ENCODE measurements around the gene ATP23. TPM values are rescaled to one million over a fixed set of nuclear protein-coding genes. Genes with fewer than 3 reads are reported as not detected.
A peak's percentile ranks its signal among the peaks of the same experiment; 100 is the strongest.

The ATP23 gene
- total RNA-seq, 2 donors from 2014 or later: 10.4 to 11.3 TPM

GRCh38 chr12:57954768-57955167, 13.4 kb downstream of the ATP23 start:
- H3K9me3 ChIP-seq (ENCODE audit: control insufficient read depth, low read length): peaks cover 34% of the 10 kb centered on the region
- H3K4me1 ChIP-seq (ENCODE audit: control insufficient read depth, insufficient read depth, low read length): no peaks in the 10 kb centered on the region
- no peaks in the 10 kb centered on the region for H3K4me1 Mint-ChIP-seq
- H3K9me3 Mint-ChIP-seq: peaks cover 31% of the 10 kb centered on the region
- DNase-seq: no peak
- no peak overlapping the region for H3K9ac ChIP-seq (ENCODE audit: extremely low read depth, low read length, poor library complexity, severe bottlenecking)
- H3K36me3 Mint-ChIP-seq (ENCODE audit: low read depth): peaks cover 71% of the 10 kb centered on the region
- 100% methylated on average over 1 of the region's 1 CpG; no CpG with 5 or more reads in 1 of the 2 experiments for WGBS, 2 experiments (ENCODE audit: insufficient coverage in 1 of 2, insufficient read length in 1 of 2)
- H3K4me3 Mint-ChIP-seq: no peak overlapping the region
- H3K27me3 ChIP-seq (ENCODE audit: control insufficient read depth, insufficient read depth, low read length, poor library complexity, severe bottlenecking): no peaks in the 10 kb centered on the region
- no peak for TF ChIP-seq CTCF (conservative IDR thresholded peaks at IDR 0.05)
- no peaks in the 10 kb centered on the region for H3K27me3 Mint-ChIP-seq (ENCODE audit: insufficient read depth)
- H3K4me3 ChIP-seq (ENCODE audit: low read length): no peak overlapping the region
- no peak overlapping the region for H3K27ac Mint-ChIP-seq
- peaks cover 65% of the 10 kb centered on the region for H3K36me3 ChIP-seq (ENCODE audit: control insufficient read depth, insufficient read depth, low read length)
- H3K27ac ChIP-seq (ENCODE audit: low read depth, low read length): no peak overlapping the region

- H3K27me3 ChIP-seq (ENCODE audit: control insufficient read depth, insufficient read depth, low read length, poor library complexity, severe bottlenecking): no peaks in the 10 kb centered on the region
- DNase-seq: no peak
- no peak overlapping the region for H3K27ac Mint-ChIP-seq
- no peaks in the 10 kb centered on the region for H3K4me1 ChIP-seq (ENCODE audit: control insufficient read depth, insufficient read depth, low read length)
- H3K36me3 Mint-ChIP-seq (ENCODE audit: low read depth): peaks cover 60% of the 10 kb centered on the region
- peak overlapping the region; percentile 57 for H3K4me3 ChIP-seq (ENCODE audit: low read length)
- no peak for TF ChIP-seq CTCF (conservative IDR thresholded peaks at IDR 0.05)
- H3K9me3 Mint-ChIP-seq: peaks cover 65% of the 10 kb centered on the region
- no peak overlapping the region for H3K4me3 Mint-ChIP-seq
- H3K9ac ChIP-seq (ENCODE audit: extremely low read depth, low read length, poor library complexity, severe bottlenecking): no peak overlapping the region
- peaks cover 67% of the 10 kb centered on the region for H3K9me3 ChIP-seq (ENCODE audit: control insufficient read depth, low read length)
- no peaks in the 10 kb centered on the region for H3K4me1 Mint-ChIP-seq
- H3K27me3 Mint-ChIP-seq (ENCODE audit: insufficient read depth): no peaks in the 10 kb centered on the region
- no peak overlapping the region for H3K27ac ChIP-seq (ENCODE audit: low read depth, low read length)
- 93 to 100% methylated on average over 1 to 6 of the region's 6 CpGs for WGBS, 2 experiments (ENCODE audit: insufficient coverage in 1 of 2, insufficient read length in 1 of 2)
- peaks cover 47% of the 10 kb centered on the region for H3K36me3 ChIP-seq (ENCODE audit: control insufficient read depth, insufficient read depth, low read length)
Observed at GRCh38 chr12:57958061-57958657, 16.8 kb downstream of the ATP23 start.

- H3K27ac ChIP-seq (ENCODE audit: low read depth, low read length): no peak overlapping the region
- no peak overlapping the region for H3K4me3 Mint-ChIP-seq
Observed at GRCh38 chr12:57964421-57964820, 23.1 kb downstream of the ATP23 start.

More at GRCh38 chr12:57964421-57964820, 23.1 kb downstream of the ATP23 start:
- H3K9me3 Mint-ChIP-seq: peaks cover 63% of the 10 kb centered on the region
- H3K4me1 Mint-ChIP-seq: no peaks in the 10 kb centered on the region
- Histone ChIP-seq H3K27me3 (ENCODE audit: control insufficient read depth, insufficient read depth, low read length, poor library complexity, severe bottlenecking) (no peaks in the 10 kb centered on the region), H3K4me3 (ENCODE audit: low read length) (no peak overlapping the region), H3K36me3 (ENCODE audit: control insufficient read depth, insufficient read depth, low read length) (no peaks in the 10 kb centered on the region), H3K9me3 (ENCODE audit: control insufficient read depth, low read length) (peaks cover 62% of the 10 kb centered on the region), H3K4me1 (ENCODE audit: control insufficient read depth, insufficient read depth, low read length) (no peaks in the 10 kb centered on the region), H3K9ac (ENCODE audit: extremely low read depth, low read length, poor library complexity, severe bottlenecking) (no peak overlapping the region)
- WGBS, 2 experiments (ENCODE audit: insufficient coverage in 1 of 2, insufficient read length in 1 of 2): 80% methylated on average over 1 of the region's 1 CpG; no CpG with 5 or more reads in 1 of the 2 experiments
- DNase-seq: no peak
- no peak for TF ChIP-seq CTCF (conservative IDR thresholded peaks at IDR 0.05)
- H3K27me3 Mint-ChIP-seq (ENCODE audit: insufficient read depth): no peaks in the 10 kb centered on the region
- H3K27ac Mint-ChIP-seq: no peak overlapping the region
- peaks cover 7% of the 10 kb centered on the region for H3K36me3 Mint-ChIP-seq (ENCODE audit: low read depth)

Data from endodermal cell (in vitro differentiated cells).